ENCODE results near the gene VENTX.
"Not testable (repeated sequence)": the region's sequence is repeated elsewhere in the genome, so short reads cannot be mapped to it uniquely, and the experiment has no call there.

Gene VENTX

DNA sequence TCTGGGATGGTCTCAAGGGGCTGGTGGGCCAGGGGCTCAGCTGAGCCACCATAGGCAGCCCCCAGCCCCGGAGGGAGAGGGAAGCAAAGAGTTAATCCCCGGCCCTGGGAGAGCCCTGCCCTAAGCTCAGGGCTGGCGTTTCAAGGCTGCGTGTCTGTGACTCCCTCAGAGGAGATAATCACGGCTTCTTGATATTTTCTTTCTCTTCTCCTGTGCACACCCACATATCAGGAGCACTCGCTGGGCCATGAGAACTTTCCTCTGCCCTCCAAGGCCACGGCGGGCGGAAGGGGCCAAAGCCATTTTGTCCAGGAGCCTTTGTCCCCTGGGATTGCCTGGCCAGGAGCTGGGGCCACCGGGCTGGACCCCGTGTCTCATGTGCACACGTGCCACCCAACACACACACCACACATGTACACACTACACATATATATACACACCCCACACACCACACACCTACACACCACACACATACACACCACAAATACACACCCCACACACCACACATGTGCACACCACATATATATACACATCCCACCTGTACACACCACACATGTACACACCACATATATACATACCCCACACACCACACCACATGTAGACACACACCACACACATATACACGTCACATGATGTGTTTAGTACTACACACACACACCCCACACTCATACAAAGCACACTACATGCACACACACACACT lies 16.9 kb downstream of the VENTX start:
- DNase-seq (ENCODE audit: low read depth), result no peak

DNA sequence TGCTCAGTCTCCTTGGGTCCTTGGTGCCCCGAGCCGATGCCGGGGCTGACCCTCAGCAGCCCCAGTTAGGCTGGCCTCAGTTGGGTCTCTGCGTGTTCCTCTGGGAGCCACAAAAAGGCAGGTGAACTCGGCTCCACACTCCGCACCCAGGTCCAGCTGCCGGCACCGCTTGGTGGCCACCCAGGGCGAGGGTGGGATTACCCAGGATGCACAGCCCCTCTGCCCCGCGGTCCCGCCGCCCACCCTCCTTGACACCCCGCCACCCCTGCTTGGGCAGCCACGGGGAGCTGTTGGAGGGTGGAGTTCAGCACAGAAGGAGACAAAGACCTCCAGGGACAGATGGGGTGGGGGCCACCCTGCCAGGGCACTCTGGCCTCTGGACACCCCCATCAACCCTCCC lies 17.7 kb downstream of the VENTX start:
- no peak for DNase-seq (ENCODE audit: low read depth)

DNA sequence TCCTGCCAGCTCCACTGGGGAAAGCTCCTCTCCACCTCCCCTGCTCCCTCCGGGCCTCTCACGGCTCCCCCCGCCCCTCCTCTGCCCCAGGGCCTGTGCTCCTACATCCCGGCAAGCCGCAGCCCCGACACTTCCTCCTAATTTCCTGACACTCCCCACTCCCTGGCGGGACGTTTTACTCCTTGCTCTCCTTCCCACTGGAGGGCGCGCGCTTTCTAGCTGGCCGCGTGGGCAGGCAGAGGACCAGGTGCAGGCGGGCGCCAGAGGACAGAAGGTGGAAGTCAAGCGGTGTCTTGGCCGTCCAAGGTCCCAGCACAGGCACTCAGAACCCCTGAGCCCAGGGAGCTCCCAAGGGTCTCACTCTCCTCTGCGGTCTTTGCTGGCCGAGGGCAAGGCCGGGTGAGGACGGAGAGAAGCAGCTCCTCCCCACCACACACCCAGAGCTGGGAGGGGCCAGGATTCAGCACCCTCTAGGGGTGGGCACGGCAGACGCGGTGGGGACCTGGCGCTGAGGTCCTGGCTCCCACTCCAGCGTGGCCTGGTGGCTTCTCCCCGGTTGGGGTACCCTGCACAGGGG lies 19.9 kb downstream of the VENTX start:
- no peak for DNase-seq (ENCODE audit: low read depth)

DNA sequence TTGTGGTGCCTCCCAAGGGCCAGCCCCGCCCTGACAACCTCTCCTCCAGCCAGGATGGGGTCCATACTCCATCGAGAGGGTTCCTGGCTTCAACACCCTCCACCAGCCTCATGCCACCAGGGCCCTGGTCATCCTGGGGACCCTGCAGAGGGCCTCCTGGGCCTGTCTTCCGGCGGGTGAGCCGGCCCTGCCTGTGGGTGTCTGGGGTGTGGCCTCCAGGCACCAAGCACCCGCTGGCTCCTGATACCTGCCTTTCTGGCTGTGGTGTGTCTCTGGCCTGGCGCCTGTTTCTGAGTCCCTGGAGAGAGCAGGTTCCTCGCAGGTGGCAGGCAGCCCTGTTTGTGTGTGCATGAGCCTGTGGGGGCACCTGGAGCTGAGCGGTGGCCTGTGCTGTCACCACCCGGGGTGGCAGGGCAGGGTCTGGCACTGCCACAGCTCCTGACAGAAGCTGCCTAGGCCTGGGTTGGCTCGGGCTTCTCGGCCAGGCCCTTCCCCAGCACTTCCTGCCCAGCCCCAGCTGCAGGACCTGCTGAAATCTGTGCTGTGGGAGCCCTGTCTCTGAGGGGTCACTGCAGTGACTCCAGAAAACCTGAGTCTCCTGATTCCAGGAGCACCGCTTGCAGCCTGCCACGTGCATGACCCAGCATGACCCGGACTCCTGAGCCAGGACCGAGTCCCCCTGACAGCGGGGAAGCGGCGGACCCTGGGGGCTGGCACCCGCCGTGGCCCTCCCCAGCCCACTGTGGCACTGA lies 20.6 kb downstream of the VENTX start:
- DNase-seq (ENCODE audit: low read depth), result no peak

DNA sequence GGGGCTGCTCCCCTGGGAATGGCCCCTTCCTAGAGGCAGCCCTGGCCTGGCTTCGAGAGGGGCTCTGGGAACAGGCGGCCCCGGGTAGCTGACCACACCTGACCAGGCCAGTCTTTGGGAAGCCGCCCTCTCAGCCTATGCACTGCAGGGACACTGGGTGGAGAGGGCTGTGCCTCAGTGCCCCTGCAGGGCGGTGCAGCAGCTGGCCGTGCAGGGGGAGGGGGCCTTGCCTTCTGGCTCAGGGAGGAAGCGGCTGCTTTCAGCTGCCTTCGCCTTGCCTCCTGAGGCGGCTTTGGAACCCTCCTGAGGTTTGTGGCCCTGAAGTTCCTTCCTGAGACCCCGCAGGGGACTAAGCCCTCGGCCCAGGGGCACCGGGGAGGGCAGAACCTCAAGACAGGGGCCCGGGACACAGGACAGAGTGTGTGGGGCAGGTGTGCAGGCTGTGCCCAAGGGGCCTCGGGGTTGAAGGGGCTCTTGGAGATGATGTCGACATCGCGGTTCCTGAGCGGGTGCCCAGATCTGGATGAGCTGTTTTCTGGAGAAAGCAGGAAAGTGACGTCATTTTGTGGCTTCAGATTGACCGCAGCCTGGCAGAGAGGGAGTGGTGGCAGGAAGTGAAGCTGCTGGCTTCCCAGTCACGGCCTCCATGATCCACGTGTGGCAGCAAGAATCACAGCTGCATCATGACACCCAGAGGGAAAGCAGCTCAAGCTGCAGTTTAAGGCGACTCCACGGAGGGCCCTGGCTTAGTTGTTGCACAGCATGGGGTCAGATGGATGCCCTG lies 21.4 kb downstream of the VENTX start:
- DNase-seq (ENCODE audit: low read depth), result peak; percentile 78

DNA sequence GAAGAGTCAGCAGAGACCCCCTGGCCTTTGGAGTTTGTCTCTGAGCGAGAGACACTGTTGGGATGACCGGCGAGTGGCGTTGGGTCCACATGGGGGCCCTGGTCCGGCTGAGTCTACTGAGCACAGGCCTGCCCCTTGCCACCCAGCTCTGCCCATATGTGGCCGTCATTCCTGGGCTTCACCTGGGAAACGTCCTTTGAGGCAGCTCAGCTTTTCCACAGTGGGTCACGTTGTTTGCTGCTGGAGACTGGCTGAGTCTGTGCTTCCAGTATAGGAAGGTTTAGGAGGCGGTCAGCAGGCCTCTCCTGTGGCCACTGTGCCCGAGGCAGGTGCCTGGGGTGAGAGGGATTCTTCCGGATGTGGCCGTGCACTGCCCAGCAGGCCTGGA lies 21.9 kb downstream of the VENTX start:
- no peak for DNase-seq (ENCODE audit: low read depth)

DNA sequence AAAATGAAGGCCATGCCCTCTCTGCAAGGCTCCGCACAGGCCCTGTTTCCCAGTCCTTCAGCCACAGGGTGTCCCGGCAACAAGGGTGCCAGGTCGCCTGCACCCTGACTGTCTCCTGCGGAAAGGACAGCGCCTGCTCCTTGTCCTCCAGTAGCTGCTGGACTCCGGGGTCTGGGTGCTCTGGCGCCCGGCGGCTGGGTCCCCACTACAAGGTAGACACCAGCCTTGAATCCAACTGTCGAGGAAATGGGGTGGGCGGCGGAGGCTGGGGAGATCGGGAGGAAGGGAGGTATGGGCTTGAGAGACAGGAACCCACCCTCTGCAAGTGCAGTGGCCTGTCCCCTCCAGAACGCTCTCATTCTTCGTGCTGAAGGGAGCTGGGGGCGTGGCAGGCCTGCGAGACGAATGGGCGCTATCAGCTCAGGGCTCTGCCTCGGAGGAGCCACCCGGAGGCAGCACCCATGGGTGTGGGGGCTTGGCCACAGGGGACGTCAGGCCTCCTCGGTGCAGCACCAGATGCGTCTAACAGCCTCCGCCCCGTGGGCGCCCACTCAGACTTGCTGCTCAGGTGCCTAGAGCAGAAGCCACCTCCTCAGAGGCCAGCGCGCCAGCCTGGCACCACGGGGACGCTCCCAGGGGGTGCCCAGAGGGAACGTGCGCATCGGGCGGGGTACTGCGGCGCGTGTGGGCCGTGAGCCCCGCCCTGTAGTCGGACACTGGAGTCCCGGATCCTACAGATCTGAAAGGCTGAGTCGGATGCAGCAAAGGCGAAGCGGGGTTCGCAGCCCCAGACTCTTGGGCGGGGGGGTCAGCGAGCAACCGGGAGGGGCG lies 23.5 kb downstream of the VENTX start:
- DNase-seq (ENCODE audit: low read depth), result peak; percentile 47

DNA sequence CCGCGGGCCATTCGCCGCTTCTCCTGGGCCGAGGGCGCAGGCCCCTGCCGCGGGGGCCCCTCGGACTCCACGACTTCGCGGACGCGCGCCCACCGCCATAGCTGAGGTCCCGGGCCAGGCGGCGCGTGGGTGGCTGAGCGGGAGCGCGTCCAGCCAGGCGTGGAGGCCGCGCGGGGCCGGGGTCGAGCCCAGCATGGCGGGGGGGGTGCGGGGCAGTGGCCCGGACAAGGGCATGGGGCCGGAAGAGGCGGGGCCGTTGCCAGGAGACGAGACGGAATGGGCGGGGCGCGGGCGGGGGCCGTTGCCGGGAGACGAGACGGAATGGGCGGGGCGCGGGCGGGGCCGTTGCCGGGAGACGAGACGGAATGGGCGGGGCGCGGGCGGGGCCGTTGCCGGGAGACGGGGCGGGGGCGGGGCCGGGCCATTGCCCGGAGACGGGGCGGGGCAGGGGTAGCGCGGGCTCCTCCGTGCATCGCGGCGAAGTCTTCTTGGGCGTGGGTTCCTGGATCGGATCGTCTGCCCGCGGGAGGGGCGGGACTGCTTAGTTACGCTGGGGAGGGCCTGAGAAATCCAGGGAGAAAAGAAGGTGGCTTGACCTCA lies 24.2 kb downstream of the VENTX start:
- peak; percentile 79 for DNase-seq (ENCODE audit: low read depth)

DNA sequence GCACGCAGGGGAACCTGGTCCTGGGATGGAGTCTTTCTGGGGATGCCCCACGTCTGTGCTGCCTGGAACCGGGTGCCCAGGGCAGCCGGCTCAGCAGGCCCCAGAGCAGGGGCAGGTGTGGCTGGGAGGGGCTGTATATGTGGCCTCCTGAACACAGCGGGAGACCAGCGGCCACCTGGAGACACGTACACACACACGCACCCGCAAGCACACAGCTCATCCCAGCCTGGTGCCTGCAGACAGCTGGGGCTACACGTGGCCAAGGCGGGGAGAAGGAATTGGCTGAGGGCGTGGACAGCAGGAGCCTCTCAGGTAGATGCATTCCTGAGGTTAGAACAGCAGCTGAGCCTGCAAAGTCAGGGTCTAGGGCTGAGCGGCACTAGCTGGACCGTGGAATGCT lies 25.0 kb downstream of the VENTX start:
- DNase-seq (ENCODE audit: low read depth), result no peak

DNA sequence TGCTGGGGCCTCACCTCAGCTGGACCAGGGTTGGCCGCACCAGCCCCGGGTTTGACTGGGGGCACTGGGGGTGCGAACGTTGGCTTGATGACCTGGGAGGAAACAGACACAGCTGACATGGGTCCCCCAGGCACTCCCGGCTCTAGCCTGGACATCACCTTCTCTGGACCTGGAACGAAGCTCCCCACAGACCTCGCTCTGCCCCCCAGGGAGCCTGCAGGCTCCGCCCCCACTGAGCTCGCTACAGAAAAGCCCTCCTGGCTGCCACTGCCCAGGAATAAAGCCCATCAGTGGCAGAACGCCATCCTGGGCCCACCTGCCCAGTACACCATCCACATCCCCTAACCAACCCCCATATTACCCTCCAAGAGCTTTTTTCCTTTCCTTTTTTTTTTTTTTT lies 26.0 kb downstream of the VENTX start:
- DNase-seq (ENCODE audit: low read depth), result no peak

DNA sequence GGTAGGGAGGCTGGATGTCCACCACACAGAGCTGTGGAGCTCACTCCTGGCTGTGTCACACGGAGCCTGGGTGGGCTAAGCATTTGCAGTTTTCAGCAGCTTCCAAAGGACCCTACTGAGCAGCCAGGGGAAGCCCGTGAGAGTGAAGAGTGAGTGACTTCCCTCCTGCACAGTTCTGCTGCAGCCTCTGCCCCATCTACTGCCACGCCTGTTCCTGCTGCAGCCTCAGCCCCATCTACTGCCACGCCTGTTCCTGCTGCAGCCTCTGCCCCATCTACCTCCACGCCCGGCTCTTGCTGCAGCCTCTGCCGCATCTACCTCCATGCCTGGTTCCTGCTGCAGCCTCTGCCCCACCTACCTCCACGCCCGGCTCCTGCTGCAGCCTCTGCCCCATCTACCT lies 26.8 kb downstream of the VENTX start:
- no peak for DNase-seq (ENCODE audit: low read depth)

DNA sequence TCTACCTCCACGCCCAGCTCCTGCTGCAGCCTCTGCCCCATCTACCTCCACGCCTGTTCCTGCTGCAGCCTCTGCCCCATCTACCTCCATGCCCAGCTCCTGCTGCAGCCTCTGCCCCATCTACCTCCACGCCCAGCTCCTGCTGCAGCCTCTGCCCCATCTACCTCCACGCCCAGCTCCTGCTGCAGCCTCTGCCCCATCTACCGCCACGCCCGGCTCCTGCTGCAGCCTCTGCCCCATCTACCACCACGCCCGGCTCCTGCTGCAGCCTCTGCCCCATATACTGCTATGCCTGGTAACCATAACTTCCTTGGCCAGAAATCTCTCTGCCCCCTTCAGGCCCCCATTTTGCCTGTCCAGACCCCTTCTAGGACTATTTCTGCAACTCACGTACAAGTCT lies 27.4 kb downstream of the VENTX start:
- DNase-seq (ENCODE audit: low read depth), result not testable (repeated sequence)

DNA sequence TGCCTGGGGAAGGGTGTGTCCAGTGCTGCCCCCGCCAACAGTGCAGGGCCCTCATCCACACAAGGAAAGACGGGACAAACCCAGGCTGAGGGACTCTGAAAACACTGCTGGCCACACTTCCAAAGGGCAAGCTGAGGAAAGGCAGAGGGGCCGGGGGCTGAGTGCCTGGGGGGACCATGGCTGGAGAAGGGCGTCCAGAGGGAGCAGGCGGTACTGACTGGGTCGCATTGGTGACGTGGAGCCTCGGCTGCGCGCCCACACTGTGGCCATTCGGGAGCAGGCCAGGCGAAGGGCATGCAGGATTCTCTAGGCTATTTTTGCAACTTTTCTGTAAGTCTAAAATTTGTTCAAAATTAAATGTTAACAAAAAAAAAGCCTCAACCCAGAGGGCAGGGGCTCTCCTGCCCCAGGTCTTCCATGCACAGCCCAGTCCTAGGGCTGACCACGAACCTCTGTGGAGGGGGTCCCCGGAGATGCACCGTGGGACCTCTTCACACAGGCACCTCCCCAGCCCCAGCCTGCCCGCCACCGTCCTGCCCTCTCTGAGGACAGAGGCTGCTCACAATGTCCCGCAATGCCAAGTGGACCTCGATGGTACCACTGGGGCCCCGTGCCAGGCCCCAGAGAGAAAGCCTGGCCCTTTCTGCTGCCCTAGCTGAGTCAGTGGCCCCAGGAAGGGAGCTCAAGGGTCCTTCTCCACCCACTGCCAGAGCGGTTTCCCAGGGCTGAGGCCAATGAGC lies 28.6 kb downstream of the VENTX start:
- DNase-seq (ENCODE audit: low read depth), result no peak

DNA sequence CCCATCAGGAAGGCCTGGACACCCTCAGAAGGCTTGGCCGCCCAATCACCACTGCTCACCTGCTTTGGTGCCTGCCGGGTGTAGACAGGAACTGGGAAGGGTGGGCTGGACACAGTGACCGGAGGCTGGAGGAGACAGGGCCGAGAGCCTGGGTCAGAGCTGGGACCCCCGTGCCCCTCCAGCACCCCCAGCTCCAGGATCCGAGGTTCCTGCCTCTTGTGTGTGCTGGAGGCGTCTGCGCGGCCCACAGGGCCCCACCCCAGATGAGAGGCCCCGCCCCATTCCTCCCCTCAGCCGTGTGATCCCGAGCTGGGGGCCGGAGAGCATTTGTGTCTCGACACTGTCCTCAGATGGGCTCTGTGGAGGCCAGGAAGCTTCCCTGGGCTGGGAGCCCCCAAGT lies 29.6 kb downstream of the VENTX start:
- no peak for DNase-seq (ENCODE audit: low read depth)

DNA sequence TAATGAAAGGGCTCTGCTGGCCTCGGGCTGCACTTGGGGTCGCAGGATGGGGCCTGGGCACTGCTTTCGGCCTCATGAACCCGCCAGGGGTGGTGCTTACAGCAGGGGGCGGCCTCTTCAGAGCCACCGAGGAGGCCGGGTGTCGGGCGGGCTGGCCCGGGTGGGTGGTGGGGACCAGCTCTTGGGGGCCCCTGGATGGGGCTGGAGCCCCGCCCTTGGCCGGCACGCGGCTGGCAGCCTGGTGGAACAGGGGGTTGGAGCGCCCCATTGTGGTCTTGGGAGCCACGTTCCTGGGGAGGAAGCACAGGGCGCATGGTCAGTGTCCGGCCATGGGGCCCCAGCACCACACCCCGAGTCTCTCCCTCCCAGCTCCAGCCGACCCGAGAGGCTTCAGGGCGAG lies 30.2 kb downstream of the VENTX start:
- DNase-seq (ENCODE audit: low read depth), result no peak

DNA sequence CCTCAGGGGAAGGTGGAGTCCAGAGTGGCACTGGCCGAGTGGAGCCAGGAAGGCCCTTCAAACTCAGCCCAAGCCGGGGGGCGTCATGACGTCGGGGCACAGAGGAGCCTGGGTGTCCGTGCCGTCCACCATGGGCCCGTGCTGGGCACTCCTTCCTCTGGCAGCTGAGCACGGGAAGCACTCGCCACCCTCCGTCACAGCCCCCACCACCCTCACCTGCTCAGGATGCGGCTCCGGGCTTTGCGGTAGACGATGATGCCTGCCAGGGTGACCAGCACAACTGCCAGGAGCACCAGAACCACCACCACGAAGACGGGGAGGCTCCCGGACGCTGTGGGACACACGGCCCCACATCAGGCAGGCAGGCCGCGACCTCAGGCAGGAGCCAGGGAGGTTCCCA lies 30.9 kb downstream of the VENTX start:
- no peak for DNase-seq (ENCODE audit: low read depth)

DNA sequence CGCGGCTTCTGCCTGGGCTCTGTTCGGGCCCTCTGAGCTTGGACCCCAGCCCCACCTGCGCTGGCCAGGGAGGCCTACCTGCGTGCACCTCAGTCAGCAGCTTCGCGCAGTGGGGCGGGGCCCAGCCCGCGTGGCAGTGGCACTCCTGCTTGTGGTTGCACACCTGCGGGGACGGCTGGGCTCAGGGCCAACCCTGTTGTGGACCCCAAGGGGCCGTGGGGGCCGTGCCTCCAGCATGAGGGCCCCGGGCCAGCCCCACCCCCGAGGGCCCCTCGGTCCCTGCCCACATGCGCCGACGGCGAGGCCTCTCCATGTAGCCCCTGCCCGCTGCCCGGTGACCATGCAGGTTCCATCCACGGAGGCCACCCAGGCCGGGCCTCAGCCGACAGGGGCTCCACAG lies 31.7 kb downstream of the VENTX start:
- no peak for DNase-seq (ENCODE audit: low read depth)

DNA sequence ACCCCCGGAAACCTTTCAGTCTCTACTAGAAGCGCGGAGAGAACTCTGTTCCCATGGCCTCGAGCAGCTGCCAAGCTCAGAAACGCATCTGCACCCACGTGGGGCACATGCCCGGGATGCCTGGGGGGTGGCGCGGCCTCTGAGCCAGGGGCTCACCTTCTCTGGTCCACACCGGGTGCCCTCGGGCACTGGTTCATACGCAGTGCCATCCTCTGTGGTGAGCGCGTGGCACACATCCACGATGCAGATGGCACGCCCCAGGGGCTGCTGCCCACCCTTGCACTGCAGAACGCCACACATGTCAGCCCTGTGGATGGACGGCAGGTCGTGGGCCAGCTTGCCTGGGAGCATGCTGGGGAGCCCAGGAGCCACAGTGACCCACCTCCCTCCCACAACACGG lies 32.5 kb downstream of the VENTX start:
- DNase-seq (ENCODE audit: low read depth), result no peak

DNA sequence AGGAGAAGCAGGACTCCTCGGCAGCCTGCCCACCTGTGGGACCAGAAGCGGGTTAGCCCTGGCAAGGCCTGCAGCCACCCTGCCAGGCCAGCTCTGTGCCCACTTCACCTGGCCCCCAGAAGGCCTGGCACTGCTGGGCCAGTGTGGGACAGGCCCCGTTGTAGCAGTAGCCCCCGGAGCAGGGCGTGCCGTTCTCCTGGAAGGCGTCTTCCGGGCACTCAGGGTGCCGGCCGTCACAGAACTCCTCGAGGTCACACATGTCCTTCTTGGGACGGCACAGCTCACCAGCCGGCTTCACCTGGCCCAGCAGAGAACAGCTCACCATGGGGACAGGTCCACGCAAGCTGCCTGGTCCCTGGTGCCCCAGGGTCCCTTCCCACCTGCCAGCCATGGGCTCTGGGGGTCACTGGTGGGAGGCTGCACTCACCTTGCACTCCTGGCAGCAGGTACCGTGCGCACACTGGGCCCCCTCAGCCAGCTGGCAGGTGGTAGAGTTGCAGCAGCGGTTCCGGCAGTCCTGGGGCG lies 33.2 kb downstream of the VENTX start:
- DNase-seq (ENCODE audit: low read depth), result no peak

DNA sequence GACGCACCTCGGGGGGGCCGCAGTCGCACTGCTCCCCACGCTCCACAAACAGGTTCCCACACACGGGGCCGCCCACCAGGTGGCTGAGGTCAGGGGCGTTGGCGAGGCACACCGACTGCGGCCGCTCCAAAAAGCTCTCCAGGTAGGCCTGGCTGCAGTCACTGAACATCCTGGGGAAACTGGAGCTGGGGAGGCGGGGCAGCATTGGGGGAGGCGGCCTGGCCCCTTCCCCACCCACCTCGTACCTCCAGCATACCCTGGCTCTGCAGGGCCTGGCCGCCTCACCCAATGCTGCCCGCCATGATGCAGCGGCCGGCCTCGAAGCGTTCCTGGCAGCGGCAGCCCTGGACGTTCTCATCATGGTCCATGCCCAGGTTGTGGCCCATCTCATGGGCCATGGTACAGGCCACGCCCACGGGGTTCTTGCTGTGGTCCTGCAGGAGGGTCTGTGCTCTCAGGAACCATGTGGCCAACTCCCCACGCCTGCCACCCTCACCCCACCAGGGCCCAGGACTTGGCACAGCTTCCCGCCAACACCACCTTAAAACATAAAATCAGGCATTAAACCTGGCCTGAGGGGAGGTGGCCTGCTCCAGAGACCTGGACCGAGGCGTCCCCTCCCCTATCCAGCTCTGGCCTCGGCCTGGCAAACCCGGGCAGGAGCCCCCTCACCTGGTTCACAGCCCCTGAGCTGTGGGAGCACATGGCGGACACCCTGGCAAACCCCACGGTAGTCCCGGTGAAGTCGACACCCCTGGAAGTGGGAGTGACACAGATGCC lies 34.1 kb downstream of the VENTX start:
- DNase-seq (ENCODE audit: low read depth), result no peak
